ENCODE data around the gene MSH3. TPM values are rescaled to one million over a fixed set of nuclear protein-coding genes. Genes with fewer than 3 reads are reported as not detected.

MSH3 gene
- total and polyA plus RNA-seq, 12 donors: 2.8 to 24.6 (median 11.7) TPM

DNA sequence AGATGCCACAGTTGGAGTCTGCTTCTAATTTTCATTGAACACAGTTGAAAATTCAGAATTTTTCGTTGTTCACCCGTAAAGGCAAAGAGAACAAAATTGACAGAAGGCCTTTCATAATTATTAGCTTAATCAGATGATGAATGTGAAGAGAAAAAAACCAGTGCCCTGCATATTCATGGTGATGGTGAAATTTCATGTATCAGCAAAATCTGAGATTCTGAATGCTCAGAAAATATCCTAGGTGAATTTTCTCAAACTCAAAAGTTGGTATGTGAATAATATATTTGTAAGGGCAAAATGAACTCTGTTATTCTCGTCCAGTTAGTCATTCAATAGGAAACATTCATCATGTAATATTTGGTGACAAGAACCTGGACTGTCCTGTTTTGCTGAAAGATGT, 136.2 kb downstream of the MSH3 start:
- Histone ChIP-seq H3K4me1 (replicated peaks in 1 of 2) (no peaks in the 10 kb centered on the region), H3K36me3 (replicated peaks in 1 of 2) (peaks cover 0 to 16% of the 10 kb centered on the region in 2 donors), H3K27me3 (no peaks in the 10 kb centered on the region), H3K9me3 (replicated peaks in 1 of 3) (no peaks in the 10 kb centered on the region), H3K27ac (no peak overlapping the region), H3K4me3 (no peak overlapping the region)
- WGBS, 4 donors: 79 to 94% (median 89%) methylated on average over 3 of the region's 3 CpGs
- DNase-seq: no peak
- no peak for TF ChIP-seq POLR2A (IDR thresholded peaks at IDR 0.05)
- TF ChIP-seq, protein P1, sequence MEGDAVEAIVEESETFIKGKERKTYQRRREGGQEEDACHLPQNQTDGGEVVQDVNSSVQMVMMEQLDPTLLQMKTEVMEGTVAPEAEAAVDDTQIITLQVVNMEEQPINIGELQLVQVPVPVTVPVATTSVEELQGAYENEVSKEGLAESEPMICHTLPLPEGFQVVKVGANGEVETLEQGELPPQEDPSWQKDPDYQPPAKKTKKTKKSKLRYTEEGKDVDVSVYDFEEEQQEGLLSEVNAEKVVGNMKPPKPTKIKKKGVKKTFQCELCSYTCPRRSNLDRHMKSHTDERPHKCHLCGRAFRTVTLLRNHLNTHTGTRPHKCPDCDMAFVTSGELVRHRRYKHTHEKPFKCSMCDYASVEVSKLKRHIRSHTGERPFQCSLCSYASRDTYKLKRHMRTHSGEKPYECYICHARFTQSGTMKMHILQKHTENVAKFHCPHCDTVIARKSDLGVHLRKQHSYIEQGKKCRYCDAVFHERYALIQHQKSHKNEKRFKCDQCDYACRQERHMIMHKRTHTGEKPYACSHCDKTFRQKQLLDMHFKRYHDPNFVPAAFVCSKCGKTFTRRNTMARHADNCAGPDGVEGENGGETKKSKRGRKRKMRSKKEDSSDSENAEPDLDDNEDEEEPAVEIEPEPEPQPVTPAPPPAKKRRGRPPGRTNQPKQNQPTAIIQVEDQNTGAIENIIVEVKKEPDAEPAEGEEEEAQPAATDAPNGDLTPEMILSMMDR (IDR thresholded peaks at IDR 0.05): no peak
- intact Hi-C loops (cut with DNase I): no loop called here

DNA sequence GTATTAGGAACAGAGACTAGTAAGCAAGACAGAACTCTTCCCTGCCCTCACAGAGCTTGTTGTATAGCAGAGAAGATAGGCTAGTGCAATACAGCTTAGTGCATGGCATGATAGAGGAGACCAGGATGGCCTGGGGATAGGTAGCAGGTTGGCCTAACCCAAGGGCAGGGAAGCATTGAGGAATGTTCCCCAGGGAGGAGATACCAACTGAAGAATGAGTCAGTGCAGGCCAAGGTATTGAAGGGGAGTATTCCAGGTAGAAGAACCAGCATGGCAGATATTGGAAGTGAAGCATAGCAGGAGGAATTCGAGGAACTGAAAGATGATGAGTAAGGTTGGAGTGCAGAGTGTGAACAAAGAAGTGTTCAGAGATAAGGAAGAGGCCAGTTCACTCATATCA, 138.9 kb downstream of the MSH3 start:
- H3K27ac ChIP-seq: no peak overlapping the region
- WGBS, 4 donors: 86 to 96% (median 93%) methylated on average over 1 of the region's 1 CpG
- no peaks in the 10 kb centered on the region for H3K27me3 ChIP-seq
- no peaks in the 10 kb centered on the region for H3K9me3 ChIP-seq (replicated peaks in 1 of 3)
- no peak for DNase-seq
- no peak overlapping the region for H3K4me3 ChIP-seq
- H3K4me1 ChIP-seq (replicated peaks in 1 of 2): no peaks in the 10 kb centered on the region
- intact Hi-C loops (cut with DNase I): no loop called here
- peaks cover 0 to 16% of the 10 kb centered on the region in 2 donors for H3K36me3 ChIP-seq (replicated peaks in 1 of 2)
- TF ChIP-seq, protein P1 (IDR thresholded peaks at IDR 0.05): no peak
- TF ChIP-seq POLR2A (IDR thresholded peaks at IDR 0.05): no peak

DNA sequence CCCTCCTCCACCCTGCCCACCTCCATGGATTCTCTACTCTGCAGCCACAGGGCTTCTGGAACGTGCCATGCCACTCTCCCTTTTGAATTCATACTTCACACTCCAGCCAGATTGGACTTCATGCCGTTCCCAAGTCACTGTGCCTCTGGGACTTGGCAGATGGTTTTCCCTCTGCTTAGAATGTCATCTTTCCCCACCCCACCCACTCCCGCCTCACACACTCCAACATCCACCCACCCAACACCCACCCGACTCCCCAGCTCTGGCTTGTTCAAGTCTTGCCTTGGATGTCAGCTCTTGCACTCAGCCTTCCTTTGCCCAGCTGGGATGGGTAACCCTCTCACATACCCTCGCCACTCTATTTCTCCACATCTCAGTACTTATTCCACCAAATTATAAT, 142.4 kb downstream of the MSH3 start:
- no peaks in the 10 kb centered on the region for H3K27me3 ChIP-seq
- no peak overlapping the region for H3K4me3 ChIP-seq
- peaks cover 0 to 16% of the 10 kb centered on the region in 2 donors for H3K36me3 ChIP-seq (replicated peaks in 1 of 2)
- no peaks in the 10 kb centered on the region for H3K4me1 ChIP-seq (replicated peaks in 1 of 2)
- WGBS, 4 donors: 95 to 98% (median 96%) methylated on average over 5 of the region's 5 CpGs
- TF ChIP-seq POLR2A (IDR thresholded peaks at IDR 0.05): no peak
- TF ChIP-seq, protein P1 (IDR thresholded peaks at IDR 0.05): no peak
- DNase-seq: no peak
- no peak overlapping the region for H3K27ac ChIP-seq
- no peaks in the 10 kb centered on the region for H3K9me3 ChIP-seq (replicated peaks in 1 of 3)
- intact Hi-C loops (cut with DNase I): no loop called here

DNA sequence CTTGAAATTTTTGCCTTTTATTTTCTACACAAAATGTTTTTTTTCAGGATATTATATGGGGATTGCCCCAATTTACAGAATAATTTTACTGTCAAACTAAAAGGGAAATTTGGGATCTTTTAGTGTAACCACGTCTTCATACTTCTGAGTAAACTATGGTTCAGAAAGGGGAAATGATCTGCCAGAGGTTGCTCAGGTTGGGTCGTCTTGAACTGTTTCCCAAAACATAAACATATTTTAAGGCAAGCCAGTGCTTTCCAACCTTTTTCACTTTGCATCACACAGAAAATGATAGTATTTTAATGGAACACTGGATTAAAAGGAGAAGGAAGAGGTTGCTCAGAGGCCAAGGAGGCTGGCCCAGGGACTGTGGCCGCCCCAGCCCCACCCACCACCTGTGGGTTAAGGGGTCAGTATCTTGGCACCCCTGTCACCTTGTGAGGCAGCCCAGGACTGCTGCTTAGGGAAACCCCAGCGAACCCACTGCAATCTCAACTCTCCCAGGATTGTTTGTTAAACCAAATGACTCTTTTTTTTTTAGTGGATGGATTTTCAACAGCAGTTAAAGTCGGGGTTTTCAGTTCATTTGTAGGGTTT, 143.1 kb downstream of the MSH3 start:
- 85 to 92% (median 91%) methylated on average over 5 of the region's 5 CpGs for WGBS, 4 donors
- Histone ChIP-seq H3K27ac (no peak overlapping the region), H3K36me3 (replicated peaks in 1 of 2) (peaks cover 0 to 12% of the 10 kb centered on the region in 2 donors), H3K27me3 (no peaks in the 10 kb centered on the region), H3K4me1 (replicated peaks in 1 of 2) (no peaks in the 10 kb centered on the region), H3K4me3 (no peak overlapping the region), H3K9me3 (replicated peaks in 1 of 3) (no peaks in the 10 kb centered on the region)
- DNase-seq: no peak
- TF ChIP-seq POLR2A (IDR thresholded peaks at IDR 0.05): no peak
- TF ChIP-seq, protein P1 (IDR thresholded peaks at IDR 0.05): no peak
- intact Hi-C loops (cut with DNase I): no loop called here
